ENCODE measurements around the gene NOXO1.

Gene NOXO1

DNA sequence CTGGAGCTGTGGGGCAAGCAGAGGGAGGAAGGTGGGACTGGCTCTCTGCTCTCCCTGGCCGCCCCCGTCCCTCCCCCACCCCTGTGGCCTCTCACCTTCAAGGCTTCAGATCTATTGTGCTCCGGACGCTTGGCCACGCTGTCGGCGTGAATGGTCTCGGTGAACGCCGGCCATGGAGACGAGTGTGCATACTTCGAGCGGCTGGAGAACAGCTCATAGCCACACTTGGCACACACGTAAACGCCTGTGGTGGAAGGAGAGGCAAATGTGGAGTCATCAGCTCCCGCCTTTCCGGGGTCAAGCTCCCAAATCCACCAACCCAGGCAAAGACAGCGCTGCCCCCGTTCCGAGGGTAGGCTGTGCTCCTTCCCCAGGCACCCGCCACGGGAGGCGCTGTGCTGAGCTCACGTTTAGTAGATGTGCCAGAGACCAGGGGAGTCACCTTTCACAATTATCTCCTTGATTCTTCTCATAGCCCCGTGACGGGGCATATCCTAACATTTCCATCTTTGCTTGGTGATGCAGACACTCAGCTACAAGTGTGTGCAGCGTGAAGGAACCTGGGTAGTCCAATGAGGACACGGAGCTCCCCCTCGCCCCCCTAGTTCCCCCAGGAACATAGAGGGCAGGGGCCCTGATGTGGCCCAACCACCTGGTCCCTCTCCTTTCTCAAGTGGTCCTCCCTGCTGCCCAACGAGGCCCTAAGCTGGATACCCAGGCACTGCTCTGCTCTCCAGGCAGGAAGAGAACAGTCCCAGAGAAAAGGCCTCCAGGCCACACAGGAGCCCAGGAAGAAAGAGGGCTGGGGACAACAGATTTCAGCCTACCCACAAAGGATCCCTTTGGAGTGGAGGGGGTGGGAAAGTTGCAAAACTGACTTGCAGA is 39.9 kb downstream of the NOXO1 start:
- no peak for TF ChIP-seq GATA3 (IDR thresholded peaks at IDR 0.05; ENCODE audit: low read depth, low read length)
- TF ChIP-seq GATA2 (IDR thresholded peaks at IDR 0.05; ENCODE audit: low read depth, low read length), result no peak

GRCh38 chr16:1940273-1941161 is 40.8 kb downstream of the NOXO1 start:
- no peak for TF ChIP-seq GATA2 (IDR thresholded peaks at IDR 0.05; ENCODE audit: low read depth, low read length)
- TF ChIP-seq GATA3 (IDR thresholded peaks at IDR 0.05; ENCODE audit: low read depth, low read length), result no peak

GRCh38 chr16:1938910-1939309 is 42.4 kb downstream of the NOXO1 start:
- TF ChIP-seq GATA3 (IDR thresholded peaks at IDR 0.05; ENCODE audit: low read depth, low read length), result no peak
- TF ChIP-seq GATA2 (IDR thresholded peaks at IDR 0.05; ENCODE audit: low read depth, low read length), result no peak

DNA sequence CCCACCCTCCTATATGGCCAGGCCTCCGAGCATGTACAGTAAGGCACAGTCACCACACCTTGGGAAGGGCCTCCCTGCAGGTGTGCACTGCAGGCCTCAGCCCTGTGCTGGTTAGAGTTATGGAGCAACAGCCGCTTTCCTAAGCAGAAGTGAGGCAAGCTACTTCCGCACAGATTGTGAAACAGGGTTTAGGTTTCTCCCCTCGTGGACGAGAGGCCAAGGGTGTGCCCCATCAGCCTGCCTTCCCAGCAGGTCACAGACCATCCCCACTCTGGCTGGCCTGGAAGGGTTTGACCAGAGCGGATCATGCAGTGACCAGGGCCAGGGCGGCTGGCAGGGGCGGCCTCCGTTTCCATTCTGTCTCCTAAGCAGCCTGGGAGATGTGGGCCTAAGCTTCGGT is 43.0 kb downstream of the NOXO1 start:
- TF ChIP-seq GATA3 (IDR thresholded peaks at IDR 0.05; ENCODE audit: low read depth, low read length) (no peak), GATA2 (IDR thresholded peaks at IDR 0.05; ENCODE audit: low read depth, low read length) (no peak)

DNA sequence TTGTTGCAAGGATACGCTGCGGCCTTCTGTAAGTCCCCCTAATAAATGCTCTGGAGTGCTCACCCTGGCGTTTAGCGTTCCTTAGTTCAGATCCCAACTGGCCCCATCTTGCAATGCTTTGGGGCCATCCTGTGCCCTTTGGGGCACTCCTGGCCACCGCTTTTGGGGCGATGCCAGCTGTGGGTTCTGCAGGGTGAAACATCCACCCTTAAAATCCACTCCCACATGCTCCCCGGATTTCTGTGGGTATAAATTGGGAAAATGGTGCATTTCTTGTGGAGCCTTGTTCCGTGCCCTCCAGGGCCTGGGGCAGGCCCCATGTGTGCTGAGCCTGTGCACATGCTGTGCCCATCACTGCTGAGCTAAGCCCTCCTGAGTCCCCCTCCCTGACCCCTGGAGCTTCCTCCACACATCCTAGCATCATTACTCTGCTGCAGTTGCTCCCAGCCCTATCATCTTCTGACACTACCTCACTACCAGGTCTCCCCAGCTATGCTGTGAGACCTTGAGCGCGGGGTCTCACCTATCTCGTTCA is 44.3 kb downstream of the NOXO1 start:
- TF ChIP-seq GATA2 (IDR thresholded peaks at IDR 0.05; ENCODE audit: low read depth, low read length), result no peak
- no peak for TF ChIP-seq GATA3 (IDR thresholded peaks at IDR 0.05; ENCODE audit: low read depth, low read length)

- TF ChIP-seq GATA2 (IDR thresholded peaks at IDR 0.05; ENCODE audit: low read depth, low read length) (no peak), GATA3 (IDR thresholded peaks at IDR 0.05; ENCODE audit: low read depth, low read length) (no peak)
Measured at GRCh38 chr16:1933097-1933661, 48.1 kb downstream of the NOXO1 start.

- TF ChIP-seq GATA3 (IDR thresholded peaks at IDR 0.05; ENCODE audit: low read depth, low read length) (no peak), GATA2 (IDR thresholded peaks at IDR 0.05; ENCODE audit: low read depth, low read length) (no peak)
Measured at GRCh38 chr16:1932050-1933028, 48.9 kb downstream of the NOXO1 start.

DNA sequence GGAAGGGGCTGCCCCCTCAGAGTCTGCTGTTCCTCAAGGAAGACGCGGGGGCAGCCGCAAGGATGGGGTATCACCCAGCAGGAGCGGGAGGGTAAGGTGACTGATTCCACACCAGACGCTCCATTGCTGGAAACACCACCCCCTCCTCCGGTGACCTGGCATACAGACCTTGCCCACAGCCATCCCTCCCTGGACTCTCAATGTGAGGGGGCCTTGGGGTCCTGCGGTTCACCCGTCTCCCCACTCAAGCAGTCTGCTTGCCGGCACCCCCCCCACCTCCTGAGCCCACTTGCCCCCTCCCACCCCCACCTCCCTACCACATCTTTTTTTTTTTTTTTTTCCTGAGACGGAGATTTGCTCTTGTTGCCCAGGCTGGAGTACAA is 50.9 kb downstream of the NOXO1 start:
- TF ChIP-seq GATA2 (IDR thresholded peaks at IDR 0.05; ENCODE audit: low read depth, low read length) (no peak), GATA3 (IDR thresholded peaks at IDR 0.05; ENCODE audit: low read depth, low read length) (no peak)

- TF ChIP-seq GATA2 (IDR thresholded peaks at IDR 0.05; ENCODE audit: low read depth, low read length) (no peak), GATA3 (IDR thresholded peaks at IDR 0.05; ENCODE audit: low read depth, low read length) (no peak)
Measured at GRCh38 chr16:1929578-1930337, 51.5 kb downstream of the NOXO1 start.

GRCh38 chr16:1929105-1929504 is 52.2 kb downstream of the NOXO1 start:
- no peak for TF ChIP-seq GATA3 (IDR thresholded peaks at IDR 0.05; ENCODE audit: low read depth, low read length)

Data from SH-SY5Y (cell line).